ENCODE results near the gene FBXW2.

FBXW2 gene

GRCh38 chr9:120745278-120745677 lies 47.9 kb downstream of the FBXW2 start:
- DNase-seq, result no peak

GRCh38 chr9:120742951-120743416 lies 50.2 kb downstream of the FBXW2 start:
- no peak for DNase-seq

DNA sequence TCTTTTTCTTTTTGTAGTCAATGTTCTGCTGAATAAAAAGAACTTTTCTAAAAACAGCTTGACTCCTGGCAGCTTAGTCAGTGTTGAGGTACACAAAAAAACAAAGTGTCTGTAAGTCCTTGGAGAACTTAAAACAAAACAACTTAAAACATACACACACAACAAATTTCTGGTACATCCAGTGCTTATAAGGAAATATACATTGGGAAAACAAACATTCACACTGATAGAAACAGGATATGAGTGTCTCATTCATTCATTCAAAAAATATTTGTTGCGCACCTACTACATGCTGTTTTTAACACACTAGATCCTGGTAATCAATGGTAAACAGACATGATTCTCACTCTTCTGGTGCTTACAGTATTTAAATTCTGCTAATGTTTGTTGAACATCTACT lies 51.5 kb downstream of the FBXW2 start:
- DNase-seq, result no peak

GRCh38 chr9:120741191-120741590 lies 52.0 kb downstream of the FBXW2 start:
- DNase-seq, result no peak

GRCh38 chr9:120740132-120740531 lies 53.1 kb downstream of the FBXW2 start:
- DNase-seq, result no peak

DNA sequence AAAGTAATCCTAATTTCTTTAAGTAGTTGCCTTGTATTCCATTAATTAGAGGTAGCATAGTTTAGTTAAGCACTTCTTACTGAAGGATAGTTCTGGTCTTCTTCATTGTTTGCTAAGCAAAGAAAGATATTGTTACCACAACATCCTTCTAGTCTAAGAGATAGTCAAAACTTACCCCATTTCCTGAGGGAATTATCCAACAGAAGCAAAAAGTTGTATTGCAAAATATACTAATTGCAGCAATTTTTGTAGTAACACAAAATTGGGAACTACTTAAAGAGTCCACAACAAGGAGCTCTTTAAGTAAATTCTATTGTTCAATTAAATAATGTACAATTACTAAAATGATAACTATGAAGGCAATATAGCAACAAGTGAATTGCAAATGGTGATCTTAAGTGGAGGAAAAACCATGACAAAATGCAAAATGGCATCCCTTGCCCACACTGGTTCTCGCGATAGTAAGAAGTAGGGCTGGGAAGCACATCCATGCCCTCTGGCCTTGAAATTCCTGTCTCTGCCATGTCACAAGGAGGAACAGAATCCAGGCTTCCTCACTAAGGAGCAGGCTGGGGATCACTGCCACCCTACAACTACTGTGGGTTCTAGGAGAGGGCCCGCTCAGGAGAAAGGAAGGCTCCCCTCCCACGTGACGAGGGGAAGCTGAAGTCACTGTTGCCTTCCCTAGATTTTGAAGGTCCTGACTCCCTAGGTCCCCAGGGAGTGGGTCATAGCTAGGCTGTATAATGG lies 55.6 kb downstream of the FBXW2 start:
- DNase-seq, result no peak

DNA sequence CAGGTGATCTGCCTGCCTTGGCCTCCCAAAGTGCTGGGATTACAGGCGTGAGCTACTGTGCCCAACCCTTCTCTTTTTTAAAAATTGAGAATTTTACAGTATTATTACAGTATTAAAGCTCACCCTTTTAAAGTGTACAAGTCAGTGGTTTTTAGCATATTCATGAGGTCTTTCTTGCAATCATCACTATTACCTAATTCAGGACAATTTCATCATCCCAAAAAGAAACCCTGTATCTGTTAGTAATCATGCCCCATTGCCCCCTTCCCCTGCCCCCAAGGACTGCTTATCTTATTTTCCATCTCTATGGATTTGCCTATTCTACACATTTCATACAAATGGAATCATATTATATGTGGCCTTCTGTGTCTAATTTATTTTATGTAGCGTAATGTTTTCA lies 56.3 kb downstream of the FBXW2 start:
- no peak for DNase-seq

DNA sequence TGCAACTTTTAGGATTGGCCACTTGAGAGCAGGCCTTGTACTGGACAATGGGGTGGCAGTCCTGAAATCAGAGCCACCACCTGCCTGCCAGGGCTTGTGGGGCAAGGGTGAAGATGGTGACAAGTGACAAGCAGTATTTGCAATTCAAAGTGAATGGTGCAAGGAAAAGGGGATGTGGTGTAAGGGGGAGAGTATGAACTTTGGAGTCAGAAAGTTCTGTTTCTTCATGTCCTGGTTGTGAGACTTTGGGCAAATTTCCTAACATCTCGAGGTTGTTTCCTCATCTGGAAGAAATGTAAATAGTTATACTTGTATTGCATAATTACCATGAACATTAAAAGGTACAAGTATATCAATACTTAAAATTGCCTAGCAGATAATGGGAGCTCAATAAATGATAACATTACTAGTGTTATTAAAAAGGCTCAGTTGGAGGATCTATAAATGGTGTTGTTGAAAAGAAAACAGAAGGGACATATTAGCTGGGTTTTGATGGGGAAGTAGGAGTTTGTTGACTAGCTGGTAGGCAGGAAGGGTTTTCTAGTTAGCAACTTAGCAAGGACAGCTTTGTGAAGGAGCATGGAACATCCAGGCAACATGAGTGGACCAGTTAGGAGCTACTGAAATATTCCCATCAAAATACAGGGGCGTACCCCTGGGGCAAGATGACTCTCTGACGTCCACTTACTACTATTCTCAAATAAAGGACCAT lies 57.6 kb downstream of the FBXW2 start:
- DNase-seq, result no peak

DNA sequence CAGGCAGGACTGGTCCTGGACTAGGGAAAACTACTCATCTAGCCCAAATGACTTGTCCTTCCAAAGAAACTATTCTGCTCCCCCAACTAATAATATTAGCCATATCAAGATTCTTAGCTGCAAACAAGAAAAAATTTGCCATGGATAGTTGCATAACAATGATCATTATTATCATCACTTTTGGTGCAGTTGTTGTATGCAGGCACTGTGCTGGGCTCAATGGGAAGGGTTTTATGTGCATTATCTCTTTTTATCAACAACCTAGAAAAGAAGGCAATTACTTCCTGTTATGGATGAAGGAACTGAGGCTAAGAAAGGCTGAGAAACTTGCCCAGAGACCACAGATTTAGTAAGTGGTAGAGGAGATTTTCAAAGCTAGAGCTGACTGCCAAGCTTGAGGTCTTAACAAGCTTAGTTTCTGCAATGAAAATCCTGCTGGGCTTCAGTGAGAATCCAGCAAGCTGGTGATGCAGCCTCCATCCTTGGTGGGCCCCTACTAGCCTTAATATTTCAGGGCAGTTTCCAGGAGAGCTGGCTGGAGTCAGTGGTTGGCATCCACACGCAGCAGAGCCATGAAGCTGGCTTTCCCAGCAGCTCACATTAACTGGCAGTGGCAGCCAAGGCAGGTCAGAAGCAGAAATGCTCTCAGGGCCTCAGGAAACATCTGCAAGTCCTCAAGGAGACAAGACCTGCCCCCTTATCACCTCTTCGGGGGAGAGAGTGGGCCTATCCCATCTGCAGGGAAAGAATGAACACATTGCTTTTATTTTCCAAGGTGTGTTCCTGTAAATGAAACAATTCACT lies 58.4 kb downstream of the FBXW2 start:
- peak in 4 of 51 donors; percentile 7 to 18 (median 10) for DNase-seq

GRCh38 chr9:120733190-120733589 lies 60.0 kb downstream of the FBXW2 start:
- peak in 22 of 51 donors; percentile 7 to 67 (median 41) for DNase-seq

GRCh38 chr9:120730654-120731514 lies 62.3 kb downstream of the FBXW2 start:
- peak in 1 of 51 donors; percentile 4 for DNase-seq

DNA sequence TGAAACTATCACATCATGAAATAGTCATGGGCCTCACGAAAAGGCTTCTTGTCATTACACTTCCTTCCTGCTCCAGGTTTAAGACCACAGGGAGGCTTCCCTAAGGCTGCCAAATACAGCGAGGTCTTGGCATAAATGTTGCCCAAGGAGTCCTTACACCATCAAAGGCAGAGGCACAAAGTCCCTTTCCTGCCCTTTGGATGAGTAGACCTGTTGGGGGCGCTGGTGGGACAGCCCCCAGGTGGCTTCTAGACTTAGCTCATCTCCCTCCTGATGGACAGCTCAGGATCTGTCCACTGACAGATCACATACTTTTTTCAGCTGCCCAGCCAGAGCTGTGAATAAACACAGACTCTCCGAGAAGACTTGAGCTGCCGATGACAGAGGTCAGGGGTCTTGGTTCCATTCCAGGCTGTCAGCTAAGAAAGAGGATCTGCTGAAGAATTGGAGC lies 63.4 kb downstream of the FBXW2 start:
- no peak for DNase-seq

- no peak for DNase-seq
Measured at GRCh38 chr9:120726484-120726883, 66.7 kb downstream of the FBXW2 start.

- DNase-seq, result no peak
Measured at GRCh38 chr9:120725907-120726306, 67.3 kb downstream of the FBXW2 start.

- DNase-seq, result no peak
Measured at GRCh38 chr9:120724757-120725400, 68.3 kb downstream of the FBXW2 start.

DNA sequence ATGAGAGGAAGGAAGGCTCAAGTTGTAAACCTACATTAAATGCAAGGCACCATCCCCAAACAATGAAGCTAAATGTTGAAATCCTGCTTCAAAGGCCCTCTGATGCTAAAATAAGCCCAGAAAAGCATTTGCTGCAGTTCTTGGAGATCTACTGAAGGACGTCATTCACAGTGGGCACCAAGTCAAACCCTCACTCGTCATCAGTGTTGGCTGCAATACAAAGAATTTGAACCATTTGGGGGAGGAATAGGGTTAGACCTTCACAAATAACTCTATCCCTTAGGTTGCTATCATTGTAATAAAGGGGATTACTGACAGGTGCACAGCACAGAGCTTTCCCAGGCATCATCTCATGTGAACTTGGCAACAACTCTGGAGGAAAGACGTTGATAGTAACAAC lies 69.7 kb downstream of the FBXW2 start:
- peak in 2 of 51 donors; percentile 12 to 20 for DNase-seq

DNA sequence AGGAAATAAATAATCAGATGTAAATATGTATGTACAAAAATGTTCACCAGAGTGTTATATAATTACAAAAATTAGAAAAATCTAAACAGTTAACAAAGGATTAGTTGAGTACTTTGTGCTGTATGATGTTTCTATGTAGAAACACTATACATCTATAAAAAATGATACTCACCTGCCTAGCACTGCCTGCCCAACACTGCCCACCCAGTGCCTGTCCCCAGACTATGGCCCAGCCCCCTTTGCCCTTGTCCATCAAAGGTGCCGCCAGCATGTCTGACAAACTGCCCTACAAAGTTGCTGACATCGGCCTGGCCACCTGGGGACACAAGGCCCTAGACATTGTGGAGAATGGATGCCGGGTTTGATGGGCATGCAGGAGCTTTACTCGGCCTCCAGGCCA lies 72.8 kb downstream of the FBXW2 start:
- DNase-seq, result no peak

DNA sequence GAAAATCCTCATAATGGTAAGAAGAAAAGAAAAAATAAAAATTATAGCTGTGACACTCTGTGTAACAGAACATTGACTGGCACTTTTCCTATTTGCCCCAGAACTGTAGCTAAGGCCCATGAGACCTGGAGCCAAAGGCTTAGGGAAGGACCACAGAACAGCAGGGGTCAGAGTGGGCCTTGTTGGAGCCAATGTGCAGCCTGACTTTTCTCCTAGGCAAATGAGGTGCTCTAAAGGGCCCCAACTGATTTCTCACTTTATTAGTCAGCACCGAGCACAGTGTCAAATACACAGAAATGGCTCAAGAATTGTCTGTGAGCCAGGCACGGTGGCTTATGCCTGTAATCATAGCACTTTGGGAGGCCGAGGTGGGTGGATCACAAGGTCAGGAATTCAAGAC lies 74.9 kb downstream of the FBXW2 start:
- DNase-seq, result no peak

DNA sequence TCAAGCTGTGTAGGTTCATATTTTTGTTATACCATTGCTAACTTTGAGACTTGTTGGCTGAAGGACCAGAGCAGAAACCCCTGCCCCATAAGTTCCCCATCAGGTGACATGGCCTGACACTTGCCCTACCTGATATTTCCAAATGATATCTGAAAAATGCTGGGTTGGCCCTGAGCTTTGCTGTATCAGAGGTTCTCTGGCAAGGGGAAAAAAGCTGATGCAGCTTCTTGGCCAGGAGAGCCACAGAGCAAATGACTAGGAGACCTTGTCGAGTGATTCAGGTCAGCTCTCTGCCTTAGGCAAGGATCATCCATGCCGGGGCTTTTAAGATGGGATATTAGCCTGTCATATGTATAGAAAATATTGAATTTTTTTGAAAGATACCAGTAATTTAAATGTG lies 76.0 kb downstream of the FBXW2 start:
- no peak for DNase-seq

DNA sequence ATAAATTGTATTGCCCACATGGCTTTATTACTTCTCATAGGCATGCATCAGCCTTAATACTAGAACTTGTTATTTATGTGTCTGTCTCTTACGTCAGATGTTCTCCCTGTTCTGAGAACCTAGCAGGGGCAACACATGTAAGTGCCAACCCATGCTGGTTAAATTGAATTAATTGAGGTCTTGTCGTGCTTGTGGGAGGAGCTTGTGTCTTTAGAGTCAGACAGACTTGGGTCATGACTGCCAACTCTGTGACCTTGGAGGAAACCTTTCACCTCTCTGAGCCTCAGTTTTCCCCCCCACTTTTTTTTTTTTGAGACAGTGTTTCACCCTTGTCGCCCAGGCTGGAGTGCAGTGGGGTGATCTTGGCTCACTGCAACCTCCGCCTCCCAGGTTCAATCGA lies 76.7 kb downstream of the FBXW2 start:
- no peak for DNase-seq

All from hypothalamus (tissue), 51 donors.